ENCODE data around the gene TPRN.

DNA sequence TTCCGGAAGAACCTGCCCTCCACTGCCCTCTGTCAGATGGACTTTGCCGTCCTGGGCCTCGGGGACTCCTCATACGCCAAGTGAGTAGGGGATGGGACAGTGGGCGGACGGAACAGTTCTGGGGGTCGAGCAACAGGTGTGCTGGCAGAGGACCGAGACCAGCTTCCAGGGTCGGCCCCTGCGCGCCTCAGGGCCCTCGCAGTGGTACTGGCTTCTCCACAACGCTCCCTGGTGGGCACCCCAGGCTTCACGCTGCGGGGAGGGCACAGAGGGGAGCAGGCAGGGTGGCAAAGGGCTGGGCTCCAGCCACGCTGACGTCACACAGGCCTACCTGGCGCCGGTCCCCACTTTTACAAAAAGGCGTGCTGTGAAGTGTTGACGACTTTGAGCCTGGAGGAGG, 12.0 kb upstream of the TPRN start:
- TF ChIP-seq EZH2 (IDR thresholded peaks at IDR 0.05; ENCODE audit: low read depth, unreplicated experiment) (no peak), POLR2AphosphoS5 (IDR thresholded peaks at IDR 0.05; ENCODE audit: low read depth) (no peak), CREB1 (CRISPR knock-in tag; IDR thresholded peaks at IDR 0.05; ENCODE audit: low read depth) (no peak), ZNF114 (CRISPR knock-in tag; IDR thresholded peaks at IDR 0.05) (no peak), JUNB (IDR thresholded peaks at IDR 0.05; ENCODE audit: unreplicated experiment) (no peak), STAT1 (IDR thresholded peaks at IDR 0.05; ENCODE audit: unreplicated experiment) (no peak), EZH2phosphoT487 (IDR thresholded peaks at IDR 0.05; ENCODE audit: unreplicated experiment) (no peak), ZNF331 (CRISPR knock-in tag; IDR thresholded peaks at IDR 0.05; ENCODE audit: low read depth) (no peak)
- TF ChIP-seq, protein P1, sequence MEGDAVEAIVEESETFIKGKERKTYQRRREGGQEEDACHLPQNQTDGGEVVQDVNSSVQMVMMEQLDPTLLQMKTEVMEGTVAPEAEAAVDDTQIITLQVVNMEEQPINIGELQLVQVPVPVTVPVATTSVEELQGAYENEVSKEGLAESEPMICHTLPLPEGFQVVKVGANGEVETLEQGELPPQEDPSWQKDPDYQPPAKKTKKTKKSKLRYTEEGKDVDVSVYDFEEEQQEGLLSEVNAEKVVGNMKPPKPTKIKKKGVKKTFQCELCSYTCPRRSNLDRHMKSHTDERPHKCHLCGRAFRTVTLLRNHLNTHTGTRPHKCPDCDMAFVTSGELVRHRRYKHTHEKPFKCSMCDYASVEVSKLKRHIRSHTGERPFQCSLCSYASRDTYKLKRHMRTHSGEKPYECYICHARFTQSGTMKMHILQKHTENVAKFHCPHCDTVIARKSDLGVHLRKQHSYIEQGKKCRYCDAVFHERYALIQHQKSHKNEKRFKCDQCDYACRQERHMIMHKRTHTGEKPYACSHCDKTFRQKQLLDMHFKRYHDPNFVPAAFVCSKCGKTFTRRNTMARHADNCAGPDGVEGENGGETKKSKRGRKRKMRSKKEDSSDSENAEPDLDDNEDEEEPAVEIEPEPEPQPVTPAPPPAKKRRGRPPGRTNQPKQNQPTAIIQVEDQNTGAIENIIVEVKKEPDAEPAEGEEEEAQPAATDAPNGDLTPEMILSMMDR (conservative IDR thresholded peaks at IDR 0.05; ENCODE audit: low read depth in 2 of 2) = peak in 1 of 2 experiments; percentile 45; a peak in 2 of 4 replicates
- TF ChIP-seq, protein P2, sequence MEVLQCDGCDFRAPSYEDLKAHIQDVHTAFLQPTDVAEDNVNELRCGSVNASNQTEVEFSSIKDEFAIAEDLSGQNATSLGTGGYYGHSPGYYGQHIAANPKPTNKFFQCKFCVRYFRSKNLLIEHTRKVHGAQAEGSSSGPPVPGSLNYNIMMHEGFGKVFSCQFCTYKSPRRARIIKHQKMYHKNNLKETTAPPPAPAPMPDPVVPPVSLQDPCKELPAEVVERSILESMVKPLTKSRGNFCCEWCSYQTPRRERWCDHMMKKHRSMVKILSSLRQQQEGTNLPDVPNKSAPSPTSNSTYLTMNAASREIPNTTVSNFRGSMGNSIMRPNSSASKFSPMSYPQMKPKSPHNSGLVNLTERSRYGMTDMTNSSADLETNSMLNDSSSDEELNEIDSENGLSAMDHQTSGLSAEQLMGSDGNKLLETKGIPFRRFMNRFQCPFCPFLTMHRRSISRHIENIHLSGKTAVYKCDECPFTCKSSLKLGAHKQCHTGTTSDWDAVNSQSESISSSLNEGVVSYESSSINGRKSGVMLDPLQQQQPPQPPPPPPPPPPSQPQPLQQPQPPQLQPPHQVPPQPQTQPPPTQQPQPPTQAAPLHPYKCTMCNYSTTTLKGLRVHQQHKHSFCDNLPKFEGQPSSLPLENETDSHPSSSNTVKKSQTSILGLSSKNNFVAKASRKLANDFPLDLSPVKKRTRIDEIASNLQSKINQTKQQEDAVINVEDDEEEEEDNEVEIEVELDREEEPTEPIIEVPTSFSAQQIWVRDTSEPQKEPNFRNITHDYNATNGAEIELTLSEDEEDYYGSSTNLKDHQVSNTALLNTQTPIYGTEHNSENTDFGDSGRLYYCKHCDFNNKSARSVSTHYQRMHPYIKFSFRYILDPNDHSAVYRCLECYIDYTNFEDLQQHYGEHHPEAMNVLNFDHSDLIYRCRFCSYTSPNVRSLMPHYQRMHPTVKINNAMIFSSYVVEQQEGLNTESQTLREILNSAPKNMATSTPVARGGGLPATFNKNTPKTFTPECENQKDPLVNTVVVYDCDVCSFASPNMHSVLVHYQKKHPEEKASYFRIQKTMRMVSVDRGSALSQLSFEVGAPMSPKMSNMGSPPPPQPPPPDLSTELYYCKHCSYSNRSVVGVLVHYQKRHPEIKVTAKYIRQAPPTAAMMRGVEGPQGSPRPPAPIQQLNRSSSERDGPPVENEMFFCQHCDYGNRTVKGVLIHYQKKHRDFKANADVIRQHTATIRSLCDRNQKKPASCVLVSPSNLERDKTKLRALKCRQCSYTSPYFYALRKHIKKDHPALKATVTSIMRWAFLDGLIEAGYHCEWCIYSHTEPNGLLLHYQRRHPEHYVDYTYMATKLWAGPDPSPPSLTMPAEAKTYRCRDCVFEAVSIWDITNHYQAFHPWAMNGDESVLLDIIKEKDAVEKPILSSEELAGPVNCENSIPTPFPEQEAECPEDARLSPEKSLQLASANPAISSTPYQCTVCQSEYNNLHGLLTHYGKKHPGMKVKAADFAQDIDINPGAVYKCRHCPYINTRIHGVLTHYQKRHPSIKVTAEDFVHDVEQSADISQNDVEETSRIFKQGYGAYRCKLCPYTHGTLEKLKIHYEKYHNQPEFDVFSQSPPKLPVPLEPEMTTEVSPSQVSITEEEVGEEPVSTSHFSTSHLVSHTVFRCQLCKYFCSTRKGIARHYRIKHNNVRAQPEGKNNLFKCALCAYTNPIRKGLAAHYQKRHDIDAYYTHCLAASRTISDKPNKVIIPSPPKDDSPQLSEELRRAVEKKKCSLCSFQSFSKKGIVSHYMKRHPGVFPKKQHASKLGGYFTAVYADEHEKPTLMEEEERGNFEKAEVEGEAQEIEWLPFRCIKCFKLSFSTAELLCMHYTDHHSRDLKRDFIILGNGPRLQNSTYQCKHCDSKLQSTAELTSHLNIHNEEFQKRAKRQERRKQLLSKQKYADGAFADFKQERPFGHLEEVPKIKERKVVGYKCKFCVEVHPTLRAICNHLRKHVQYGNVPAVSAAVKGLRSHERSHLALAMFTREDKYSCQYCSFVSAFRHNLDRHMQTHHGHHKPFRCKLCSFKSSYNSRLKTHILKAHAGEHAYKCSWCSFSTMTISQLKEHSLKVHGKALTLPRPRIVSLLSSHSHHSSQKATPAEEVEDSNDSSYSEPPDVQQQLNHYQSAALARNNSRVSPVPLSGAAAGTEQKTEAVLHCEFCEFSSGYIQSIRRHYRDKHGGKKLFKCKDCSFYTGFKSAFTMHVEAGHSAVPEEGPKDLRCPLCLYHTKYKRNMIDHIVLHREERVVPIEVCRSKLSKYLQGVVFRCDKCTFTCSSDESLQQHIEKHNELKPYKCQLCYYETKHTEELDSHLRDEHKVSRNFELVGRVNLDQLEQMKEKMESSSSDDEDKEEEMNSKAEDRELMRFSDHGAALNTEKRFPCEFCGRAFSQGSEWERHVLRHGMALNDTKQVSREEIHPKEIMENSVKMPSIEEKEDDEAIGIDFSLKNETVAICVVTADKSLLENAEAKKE (CRISPR knock-in tag; IDR thresholded peaks at IDR 0.05) = no peak
- TF ChIP-seq, protein P3, sequence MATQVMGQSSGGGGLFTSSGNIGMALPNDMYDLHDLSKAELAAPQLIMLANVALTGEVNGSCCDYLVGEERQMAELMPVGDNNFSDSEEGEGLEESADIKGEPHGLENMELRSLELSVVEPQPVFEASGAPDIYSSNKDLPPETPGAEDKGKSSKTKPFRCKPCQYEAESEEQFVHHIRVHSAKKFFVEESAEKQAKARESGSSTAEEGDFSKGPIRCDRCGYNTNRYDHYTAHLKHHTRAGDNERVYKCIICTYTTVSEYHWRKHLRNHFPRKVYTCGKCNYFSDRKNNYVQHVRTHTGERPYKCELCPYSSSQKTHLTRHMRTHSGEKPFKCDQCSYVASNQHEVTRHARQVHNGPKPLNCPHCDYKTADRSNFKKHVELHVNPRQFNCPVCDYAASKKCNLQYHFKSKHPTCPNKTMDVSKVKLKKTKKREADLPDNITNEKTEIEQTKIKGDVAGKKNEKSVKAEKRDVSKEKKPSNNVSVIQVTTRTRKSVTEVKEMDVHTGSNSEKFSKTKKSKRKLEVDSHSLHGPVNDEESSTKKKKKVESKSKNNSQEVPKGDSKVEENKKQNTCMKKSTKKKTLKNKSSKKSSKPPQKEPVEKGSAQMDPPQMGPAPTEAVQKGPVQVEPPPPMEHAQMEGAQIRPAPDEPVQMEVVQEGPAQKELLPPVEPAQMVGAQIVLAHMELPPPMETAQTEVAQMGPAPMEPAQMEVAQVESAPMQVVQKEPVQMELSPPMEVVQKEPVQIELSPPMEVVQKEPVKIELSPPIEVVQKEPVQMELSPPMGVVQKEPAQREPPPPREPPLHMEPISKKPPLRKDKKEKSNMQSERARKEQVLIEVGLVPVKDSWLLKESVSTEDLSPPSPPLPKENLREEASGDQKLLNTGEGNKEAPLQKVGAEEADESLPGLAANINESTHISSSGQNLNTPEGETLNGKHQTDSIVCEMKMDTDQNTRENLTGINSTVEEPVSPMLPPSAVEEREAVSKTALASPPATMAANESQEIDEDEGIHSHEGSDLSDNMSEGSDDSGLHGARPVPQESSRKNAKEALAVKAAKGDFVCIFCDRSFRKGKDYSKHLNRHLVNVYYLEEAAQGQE (IDR thresholded peaks at IDR 0.05; ENCODE audit: unreplicated experiment) = no peak
- TF ChIP-seq, protein P4, sequence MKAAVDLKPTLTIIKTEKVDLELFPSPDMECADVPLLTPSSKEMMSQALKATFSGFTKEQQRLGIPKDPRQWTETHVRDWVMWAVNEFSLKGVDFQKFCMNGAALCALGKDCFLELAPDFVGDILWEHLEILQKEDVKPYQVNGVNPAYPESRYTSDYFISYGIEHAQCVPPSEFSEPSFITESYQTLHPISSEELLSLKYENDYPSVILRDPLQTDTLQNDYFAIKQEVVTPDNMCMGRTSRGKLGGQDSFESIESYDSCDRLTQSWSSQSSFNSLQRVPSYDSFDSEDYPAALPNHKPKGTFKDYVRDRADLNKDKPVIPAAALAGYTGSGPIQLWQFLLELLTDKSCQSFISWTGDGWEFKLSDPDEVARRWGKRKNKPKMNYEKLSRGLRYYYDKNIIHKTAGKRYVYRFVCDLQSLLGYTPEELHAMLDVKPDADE (IDR thresholded peaks at IDR 0.05) = no peak

All from GM23338 (cell line).